HG03135 (cell line): ENCODE data around the gene PPIL4.
"Not testable (repeated sequence)": the region's sequence is repeated elsewhere in the genome, so short reads cannot be mapped to it uniquely, and the experiment has no call there.

ENCODE experiments used
- ATAC-seq: cut with Tn5 transposase; IDR thresholded peaks from one replicate; pipeline ENCODE4 v1.9.1; 2021; ENCODE audit warnings: mild to moderate bottlenecking, moderate library complexity; ENCODE audit not compliant: unreplicated experiment

Gene PPIL4

DNA sequence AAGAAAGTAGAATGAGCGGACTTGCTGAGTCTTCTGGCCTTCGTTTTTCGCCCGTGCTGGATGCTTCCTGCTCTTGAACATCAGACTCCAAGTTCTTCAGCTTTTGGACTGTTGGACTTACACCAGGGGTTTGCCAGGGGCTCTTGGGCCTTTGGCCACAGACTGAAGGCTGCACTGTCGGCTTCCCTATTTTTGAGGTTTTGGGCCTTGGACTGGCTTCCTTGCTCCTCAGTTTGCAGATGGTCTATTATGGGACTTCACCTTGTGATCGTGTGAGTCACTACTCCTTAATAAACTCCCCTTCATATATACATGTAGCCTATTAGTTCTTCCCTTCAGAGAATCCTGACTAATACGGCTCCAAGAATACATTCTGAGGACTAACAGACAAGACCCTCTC is 83.1 kb downstream of the PPIL4 start:
- ATAC-seq: not testable (repeated sequence)

GRCh38 chr6:149461670-149462069 is 84.2 kb downstream of the PPIL4 start:
- ATAC-seq: no peak

DNA sequence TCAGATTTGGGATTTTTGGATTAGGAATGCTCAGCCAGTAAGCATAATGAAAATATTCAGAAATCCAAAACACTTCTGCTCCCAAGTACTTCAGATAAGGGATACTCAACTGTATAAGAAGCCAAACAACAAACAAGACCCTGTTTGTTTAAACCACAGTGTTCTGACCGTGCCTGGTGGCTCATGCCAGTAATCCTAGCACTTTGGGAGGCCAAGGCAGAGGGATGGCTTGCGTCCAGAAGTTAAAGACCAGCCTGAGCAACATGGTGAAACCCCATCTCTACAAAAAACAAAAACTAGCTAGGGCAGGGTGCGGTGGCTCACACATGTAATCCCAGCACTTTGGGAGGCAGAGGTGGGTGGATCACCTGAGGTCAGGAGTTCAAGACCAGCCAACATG is 85.6 kb downstream of the PPIL4 start:
- ATAC-seq: not testable (repeated sequence)

- no peak for ATAC-seq
These were observed 86.1 kb downstream of the PPIL4 start for GRCh38 chr6:149459761-149460160.

- ATAC-seq: no peak
These were observed 87.0 kb downstream of the PPIL4 start for GRCh38 chr6:149458806-149459205.

DNA sequence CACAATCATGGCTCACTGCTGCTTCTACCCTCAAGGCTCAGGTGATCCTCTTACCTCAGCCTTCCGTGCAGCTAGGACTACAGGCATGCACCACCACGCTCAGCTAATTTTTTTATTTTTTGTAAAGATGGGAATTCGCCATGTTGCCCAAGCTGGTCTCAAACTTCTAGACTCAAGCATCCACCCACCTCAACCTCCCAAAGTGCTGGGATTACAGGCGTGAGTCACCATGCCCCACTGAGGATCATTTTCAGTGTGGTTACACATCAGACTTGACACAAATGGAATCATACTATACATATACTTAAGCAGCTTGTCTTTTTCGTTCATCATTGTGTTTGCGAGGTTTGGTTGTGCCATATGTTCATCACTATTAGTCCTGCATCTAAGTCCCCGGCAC is 87.6 kb downstream of the PPIL4 start:
- ATAC-seq: no peak

GRCh38 chr6:149457316-149457884 is 88.4 kb downstream of the PPIL4 start:
- ATAC-seq: no peak

DNA sequence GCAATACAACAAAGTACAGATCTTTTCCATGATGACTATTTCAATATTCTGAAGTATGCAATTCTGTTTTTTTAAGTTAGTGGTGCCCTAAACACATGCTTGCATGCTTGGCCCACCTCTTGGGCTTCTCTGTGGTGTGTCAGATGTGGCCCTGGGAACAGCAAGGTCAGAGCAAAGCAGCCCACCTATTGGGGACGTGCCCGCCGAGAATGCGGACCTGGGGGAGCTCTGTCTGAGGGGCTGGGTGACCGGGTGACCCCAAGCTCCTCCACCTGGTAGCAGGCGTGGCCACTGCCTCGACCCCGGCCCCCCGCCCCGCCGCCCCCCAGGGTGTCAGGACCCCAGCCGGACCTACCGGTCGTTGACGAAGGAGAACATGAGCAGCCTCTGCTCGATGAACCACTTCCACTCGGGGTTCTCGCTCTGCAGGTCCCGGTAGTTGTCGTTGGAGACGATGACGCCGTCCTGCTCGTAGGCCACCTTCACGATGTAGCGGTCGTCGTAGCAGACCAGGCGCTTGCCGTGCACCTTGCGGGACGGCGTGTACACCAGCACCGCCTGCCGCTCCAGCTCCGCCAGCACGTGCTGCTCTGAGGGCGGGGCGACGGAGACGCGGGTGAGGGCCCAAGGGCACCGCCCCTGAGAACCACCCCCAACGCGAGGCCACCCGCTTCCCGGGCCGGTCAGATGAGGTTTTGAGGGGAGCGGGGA is 89.4 kb downstream of the PPIL4 start:
- ATAC-seq: no peak

DNA sequence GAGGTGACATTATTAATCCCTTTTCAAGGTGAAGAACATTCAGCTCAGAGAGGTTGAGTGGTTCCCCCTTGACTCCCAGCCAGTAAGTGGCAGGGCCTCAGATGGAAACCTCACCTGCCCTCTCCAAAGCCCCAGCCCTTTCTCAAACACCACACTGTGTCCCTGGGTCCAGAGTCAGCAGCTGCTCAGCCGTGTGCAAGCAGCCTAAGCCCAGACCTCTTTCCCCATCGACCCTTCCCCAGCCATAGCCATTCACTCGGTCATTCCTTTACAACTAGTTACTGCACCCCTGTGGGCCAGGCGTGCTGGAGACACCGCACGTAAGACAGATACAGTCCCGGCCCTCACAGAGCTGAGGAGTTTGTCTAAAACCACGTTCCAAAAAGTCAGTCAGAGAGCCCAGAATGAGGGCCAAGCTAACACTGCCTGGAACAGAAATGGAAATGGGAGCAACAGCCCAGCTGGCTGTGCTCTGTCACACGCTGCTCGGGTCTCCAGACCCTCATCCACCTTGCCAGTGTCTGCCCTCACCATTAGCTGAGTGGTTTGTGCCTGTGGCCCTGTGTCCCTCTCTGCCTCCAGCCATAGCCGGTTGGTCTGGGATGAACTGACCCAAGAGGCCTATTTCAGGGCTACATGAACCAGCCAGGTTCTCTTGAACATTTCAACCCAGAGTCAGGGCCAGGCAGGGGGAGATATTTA is 90.7 kb downstream of the PPIL4 start:
- ATAC-seq: no peak
